COR-L47 (cell line): ENCODE measurements around the gene HTR7.

Source experiments
- DNase-seq: peaks from one replicate; lab custom pipeline; 2025; lab: John Stamatoyannopoulos, UW

Gene HTR7

DNA sequence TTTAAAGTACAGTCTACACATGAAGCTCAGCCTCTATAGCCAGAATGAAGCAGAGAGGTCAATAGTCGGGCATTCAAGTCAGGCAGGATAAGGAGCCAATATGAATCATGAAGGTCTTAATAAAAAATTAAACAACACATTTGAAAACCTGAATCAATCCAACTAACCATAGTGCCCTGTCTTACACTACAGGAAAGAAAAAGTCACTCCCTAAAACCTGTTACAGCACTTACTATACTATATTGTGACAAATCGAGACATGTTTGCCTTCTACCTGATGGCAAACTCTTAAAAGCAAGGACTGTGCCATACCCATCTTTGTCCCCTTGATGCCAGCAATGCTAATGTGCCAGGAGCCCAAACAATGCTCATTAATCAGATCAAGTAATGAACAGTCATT, 117.6 kb downstream of the HTR7 start:
- no peak for DNase-seq

DNA sequence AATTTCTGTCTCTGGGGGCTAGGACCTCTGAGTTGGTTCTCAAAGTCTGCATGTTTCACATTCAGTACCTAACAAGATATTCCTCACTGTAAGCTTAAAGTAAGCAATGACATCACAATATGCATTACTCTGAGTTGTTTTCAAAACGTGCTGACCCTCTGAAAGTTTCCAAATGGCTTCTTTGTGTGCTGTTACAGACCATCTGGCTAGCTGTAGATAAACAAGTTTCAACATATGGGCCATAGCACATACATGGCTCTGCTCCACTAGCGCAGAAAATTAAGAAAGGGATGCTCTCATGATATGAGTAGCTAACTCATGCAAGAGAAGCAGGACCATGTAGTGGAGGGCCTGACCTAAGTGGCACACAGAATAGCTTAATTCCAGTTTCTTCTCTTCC, 119.0 kb downstream of the HTR7 start:
- no peak for DNase-seq

DNA sequence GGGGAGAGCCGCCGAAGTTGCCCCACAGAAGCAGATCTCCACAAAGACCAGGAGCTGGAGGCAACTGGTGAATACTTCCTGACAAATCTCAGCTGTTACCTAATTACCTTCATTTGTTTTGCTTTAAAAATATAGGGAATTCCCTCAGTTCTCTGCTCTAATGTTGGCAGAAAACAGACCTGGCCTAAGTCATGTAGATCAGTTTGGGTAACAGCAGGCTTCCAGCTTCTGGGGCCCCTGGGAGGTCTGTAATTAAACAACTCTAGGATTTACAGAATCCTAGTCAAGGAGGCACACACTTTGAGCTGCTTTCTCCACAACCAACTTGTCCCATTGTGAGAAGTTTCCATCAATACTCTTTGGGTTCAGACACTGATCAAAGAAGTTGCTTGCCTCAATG, 123.4 kb downstream of the HTR7 start:
- DNase-seq = no peak

DNA sequence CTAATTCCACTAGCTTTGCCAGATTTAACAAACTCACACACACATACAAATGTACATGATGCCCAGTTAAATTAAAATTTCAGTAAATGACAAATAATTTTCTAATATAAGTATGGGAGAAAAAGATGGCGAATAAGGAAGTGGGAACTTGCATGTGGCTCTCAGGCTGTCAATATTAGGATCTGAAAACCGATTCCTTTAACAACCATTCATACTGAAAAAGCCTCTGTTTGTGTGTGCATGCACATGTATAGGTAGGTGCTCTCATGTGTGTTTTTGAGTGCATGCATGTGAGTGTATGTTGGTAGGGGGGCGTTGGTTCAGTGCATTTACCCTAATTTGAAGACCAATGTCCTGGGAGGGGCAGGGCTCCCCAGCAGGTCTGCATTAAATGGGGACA, 125.3 kb downstream of the HTR7 start:
- no peak for DNase-seq

DNA sequence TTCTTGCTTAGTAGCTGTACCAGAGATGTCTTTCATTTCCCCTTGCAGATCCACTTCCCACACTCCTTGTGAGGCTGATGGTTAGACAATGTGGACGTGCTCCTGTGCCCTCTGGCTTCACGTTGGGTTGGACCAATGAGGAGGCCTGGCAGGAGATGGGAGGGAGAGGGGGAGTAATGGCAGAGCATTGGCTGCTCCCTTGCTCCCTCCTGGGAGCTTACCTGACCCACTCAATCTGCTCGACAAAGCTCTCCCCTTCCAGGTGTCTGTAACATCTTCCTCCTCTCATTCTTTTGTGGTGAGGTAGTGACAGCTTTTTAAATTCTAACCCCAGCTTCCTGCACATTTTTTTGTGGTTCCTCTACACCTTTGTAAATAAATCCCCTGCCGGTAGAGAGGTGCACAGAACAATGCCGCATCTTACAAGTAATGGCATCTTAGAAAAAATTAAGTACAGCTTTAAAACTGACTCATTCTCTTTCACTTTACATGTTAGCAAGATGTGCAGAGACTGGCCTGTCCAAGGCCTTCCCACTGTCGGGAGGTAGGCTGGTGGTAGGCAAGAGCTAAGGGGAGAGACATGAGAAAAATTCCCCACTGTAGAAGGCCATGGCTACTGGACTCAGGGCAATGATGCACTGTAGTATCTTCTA, 134.3 kb downstream of the HTR7 start:
- DNase-seq = no peak

DNA sequence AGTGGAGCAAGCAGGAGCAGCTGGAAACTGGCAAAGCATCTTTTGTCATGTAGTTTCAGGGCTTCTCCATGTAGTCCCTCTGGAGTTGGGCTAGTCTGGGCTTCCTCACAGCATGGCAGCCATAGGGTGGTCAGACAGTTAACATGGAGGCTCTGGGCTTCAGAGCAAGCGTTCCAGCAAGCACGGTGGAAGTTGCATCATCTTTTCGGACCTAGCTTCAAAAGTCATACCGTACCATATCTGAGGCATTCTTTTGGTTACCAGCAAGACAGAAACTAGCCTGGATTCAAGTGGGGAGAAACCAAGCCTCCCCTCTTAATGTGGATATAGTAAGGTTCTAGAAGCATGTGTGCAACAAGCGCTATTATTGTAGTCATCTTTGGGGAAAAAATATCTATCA, 135.0 kb downstream of the HTR7 start:
- no peak for DNase-seq

DNA sequence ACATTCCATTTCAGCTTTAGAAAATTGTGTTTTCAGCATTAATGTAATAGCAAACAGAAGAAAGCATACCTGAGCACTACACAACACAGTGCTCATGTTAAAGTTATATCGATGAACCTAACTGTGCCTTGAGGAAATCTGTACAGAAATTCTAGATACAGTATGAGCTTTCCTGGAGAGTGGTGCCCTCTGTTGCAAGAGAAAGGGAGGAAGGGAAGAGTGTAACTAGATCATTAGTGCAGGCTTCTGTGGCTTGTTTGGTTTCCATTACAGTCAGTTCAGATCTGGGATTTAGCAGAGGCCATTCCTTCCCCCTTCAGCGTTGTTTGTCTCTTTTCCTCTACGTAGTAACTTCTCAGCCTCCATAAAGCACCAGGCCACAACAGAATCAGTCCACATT, 139.7 kb downstream of the HTR7 start:
- no peak for DNase-seq

DNA sequence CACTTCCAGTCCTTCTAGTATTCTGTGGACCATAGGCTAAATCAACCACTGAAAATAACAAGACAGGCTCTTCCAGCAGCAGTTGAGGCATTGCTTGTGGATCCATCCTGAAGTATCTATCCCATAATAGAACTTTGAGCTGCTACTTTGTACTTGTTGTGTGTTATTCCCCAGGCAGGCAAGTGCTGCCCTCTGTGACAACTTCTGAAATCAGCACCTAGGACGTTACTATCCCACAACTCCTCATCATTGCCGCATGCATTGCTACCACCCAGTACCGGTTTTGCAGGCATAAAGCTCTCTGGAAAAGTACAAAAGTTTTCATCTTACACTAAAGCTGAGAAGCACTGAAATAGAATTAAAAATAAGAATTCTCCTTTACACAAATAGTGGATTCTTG, 145.3 kb downstream of the HTR7 start:
- no peak for DNase-seq

DNA sequence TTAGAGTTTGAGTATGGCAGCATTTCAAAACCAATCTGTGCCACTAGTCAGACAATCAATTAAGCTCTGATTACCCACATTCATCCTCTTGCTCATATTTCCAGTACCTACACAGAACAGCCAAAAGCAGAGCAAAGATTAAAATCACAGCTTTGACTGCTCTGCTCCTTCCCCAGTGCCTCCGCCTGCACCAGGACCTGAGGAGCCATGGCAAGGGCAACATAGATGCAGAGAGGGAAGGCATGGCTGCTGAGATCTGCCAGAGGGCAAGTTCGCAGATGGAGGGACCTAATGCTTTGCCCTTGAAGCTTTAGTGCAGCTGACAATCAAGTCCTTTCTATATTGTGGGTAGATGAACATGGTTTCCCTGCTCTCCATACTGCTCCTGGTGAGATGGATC, 148.1 kb downstream of the HTR7 start:
- DNase-seq = no peak

DNA sequence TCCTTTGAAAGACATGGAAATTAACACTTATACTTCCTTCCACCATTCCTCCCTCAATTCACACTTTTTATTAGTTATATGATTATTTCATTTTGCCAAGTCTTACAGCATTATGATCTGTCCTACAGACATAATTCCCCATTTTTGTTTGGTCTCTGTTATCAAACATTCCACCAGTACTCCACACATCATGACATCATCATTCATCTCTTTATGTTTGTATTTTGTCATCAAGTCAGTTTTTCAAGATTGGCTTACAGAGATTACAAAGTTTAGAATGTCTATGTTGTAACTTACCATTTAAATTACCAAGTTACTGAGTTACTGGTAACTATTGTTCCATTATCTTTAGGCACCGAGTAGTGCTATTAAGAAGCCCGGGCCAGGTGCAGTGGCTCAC, 150.2 kb downstream of the HTR7 start:
- DNase-seq = no peak

DNA sequence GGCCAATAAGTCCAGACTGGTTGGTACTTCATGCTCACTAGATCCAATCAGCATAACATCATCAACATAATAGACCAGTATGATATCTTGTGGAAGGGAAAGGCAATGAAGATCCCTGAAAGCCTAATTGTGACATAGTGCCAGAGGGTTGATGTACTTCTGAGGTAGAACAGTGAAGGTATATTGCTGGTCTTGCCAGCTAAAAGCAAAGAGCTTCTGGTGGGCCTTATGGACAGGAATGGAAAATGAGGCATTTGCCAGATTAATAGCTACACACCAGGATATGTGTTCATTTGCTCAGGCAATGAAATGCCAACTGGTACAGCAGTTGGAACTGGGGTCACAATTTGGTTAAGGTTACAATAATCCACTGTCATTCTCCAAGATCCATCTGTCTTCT, 156.4 kb downstream of the HTR7 start:
- DNase-seq = no peak

DNA sequence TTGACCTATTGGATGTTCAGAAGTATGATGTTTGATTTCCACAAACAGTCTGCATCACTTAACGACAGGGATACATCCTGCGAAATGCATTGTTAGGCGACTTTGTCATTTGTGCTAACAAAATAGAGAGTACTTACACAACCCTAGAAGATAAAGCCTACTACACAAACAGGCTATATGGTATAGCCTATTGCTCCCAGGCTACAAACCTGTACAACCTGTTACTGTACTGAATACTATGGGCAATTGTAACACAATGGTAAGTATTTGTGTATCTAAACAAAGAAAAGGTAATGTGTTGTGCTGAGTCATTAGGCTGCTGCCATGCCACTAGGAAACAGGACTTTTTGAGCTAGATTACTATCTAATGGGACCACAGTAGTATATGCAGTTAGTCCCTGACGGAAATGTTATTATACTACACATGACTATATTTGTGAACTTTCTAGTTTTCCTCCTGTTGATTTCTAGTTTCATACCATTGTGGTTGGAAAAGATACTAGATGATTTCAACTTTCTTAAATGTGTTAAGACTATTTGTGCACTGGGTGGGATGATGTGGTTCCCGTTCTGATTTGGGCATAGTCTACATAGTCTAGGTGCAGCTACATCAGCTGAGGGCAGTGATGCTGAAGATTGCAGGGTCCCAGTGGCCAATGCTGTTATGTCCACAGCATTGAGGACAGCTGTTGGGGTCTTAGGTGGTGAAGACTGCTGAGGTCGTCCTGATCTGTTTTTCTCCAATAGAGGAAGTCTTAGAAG, 161.7 kb downstream of the HTR7 start:
- DNase-seq = no peak
